ENCODE measurements around the gene DUSP1.

- TF ChIP-seq CTCF (IDR thresholded peaks at IDR 0.05), result no peak
- TF ChIP-seq POLR2A (IDR thresholded peaks at IDR 0.05), result no peak
Measured at GRCh38 chr5:172777881-172778814, 7.2 kb upstream of the DUSP1 start.

All from thyroid gland (tissue), 4 donors.